Mucosa of stomach (tissue), 1 donor: Measurements from ENCODE around the gene ADAMTS9.

Source experiments
- H3K27me3 ChIP-seq: one replicate; pipeline ENCODE4 v1.7.0; 2013; ENCODE audit warnings: mild to moderate bottlenecking, low read length; ENCODE audit not compliant: control insufficient read depth, insufficient read depth
- H3K36me3 ChIP-seq: one replicate; pipeline ENCODE4 v1.7.0; 2013; ENCODE audit warnings: low read length; ENCODE audit not compliant: control insufficient read depth, insufficient read depth
- H3K4me1 ChIP-seq: one replicate; pipeline ENCODE4 v1.7.0; 2013; ENCODE audit warnings: mild to moderate bottlenecking, low read length; ENCODE audit not compliant: control insufficient read depth, insufficient read depth
- H3K4me3 ChIP-seq: one replicate; pipeline ENCODE4 v1.7.0; 2013; ENCODE audit warnings: low read length
- H3K9ac ChIP-seq: one replicate; pipeline ENCODE4 v1.7.0; 2013; ENCODE audit warnings: mild to moderate bottlenecking, low read length, moderate library complexity
- H3K9me3 ChIP-seq: one replicate; pipeline ENCODE4 v1.7.0; 2013; ENCODE audit warnings: mild to moderate bottlenecking, low read length, moderate library complexity; ENCODE audit not compliant: control insufficient read depth
- donor health status: Pancreatic carcinoma.

Gene ADAMTS9

DNA sequence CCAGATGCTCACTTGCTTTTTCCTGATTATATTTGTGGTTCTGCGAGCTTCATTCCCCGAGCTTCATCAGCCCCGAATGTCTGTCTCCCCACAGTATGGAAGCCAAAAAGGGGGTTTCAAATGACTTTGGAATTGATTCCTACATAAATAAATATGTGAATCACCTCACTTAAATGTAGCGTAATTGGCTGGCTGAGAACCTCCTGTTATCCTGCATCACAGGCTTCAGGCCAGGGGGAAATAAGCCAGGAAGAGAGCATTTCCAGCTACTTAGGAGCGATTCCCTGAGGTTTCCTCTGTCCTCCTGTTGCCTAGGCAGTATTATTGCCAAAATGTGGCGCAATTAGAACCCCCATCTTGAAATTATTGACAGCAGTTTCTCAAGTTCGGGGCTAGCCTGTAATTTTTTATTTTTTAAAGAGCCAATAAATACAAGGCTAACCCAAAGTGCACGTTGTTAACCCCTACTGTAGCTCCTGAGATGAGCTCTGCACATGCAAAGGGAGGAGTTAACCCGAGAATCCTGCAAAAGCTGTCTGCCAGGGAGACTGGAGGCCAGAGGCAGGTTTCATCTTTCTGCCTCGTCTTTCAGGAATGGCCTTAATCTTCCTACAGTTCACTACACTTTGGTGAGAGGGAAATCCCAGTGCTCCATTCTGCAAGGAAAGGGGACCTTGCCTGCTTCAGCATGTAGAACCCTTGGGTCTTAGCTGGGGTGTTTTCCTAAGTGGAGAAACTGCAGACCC, 148.2 kb downstream of the ADAMTS9 start:
- no peaks in the 10 kb centered on the region for H3K27me3 ChIP-seq
- H3K9ac ChIP-seq = no peak overlapping the region
- H3K4me3 ChIP-seq = no peak overlapping the region
- H3K36me3 ChIP-seq = no peaks in the 10 kb centered on the region
- no peaks in the 10 kb centered on the region for H3K9me3 ChIP-seq
- H3K4me1 ChIP-seq = no peaks in the 10 kb centered on the region

GRCh38 chr3:64536166-64536565, 151.6 kb downstream of the ADAMTS9 start:
- Histone ChIP-seq H3K4me3 (no peak overlapping the region), H3K36me3 (no peaks in the 10 kb centered on the region), H3K27me3 (no peaks in the 10 kb centered on the region), H3K9me3 (no peaks in the 10 kb centered on the region), H3K4me1 (no peaks in the 10 kb centered on the region), H3K9ac (no peak overlapping the region)

- Histone ChIP-seq H3K4me3 (no peak overlapping the region), H3K36me3 (no peaks in the 10 kb centered on the region), H3K9me3 (no peaks in the 10 kb centered on the region), H3K27me3 (no peaks in the 10 kb centered on the region), H3K4me1 (no peaks in the 10 kb centered on the region), H3K9ac (no peak overlapping the region)
These were observed 154.0 kb downstream of the ADAMTS9 start for GRCh38 chr3:64533617-64534317.

- no peak overlapping the region for H3K9ac ChIP-seq
- H3K36me3 ChIP-seq = no peaks in the 10 kb centered on the region
- no peaks in the 10 kb centered on the region for H3K4me1 ChIP-seq
- H3K27me3 ChIP-seq = no peaks in the 10 kb centered on the region
- H3K9me3 ChIP-seq = no peaks in the 10 kb centered on the region
- H3K4me3 ChIP-seq = no peak overlapping the region
These were observed 157.3 kb downstream of the ADAMTS9 start for GRCh38 chr3:64530434-64531049.

GRCh38 chr3:64523324-64523723, 164.5 kb downstream of the ADAMTS9 start:
- Histone ChIP-seq H3K9ac (no peak overlapping the region), H3K4me3 (no peak overlapping the region), H3K4me1 (no peaks in the 10 kb centered on the region), H3K27me3 (no peaks in the 10 kb centered on the region), H3K9me3 (no peaks in the 10 kb centered on the region), H3K36me3 (no peaks in the 10 kb centered on the region)

DNA sequence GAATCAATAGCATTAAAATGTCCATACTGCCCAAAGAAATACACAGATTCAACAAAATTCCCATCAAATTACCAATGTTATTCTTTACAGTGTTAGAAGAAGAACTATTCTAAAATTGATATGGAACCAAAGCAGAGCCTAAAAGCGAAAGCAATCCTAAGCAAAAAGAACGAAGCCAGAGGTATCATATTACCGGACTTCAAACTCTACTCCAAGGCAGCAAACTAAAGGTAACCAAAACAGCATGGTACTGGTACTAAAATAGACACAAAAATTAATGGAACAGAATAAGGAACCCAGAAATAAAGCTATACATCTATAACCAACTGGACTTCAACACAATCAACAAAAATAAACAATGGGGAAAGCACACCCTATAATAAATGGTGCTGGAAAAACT, 167.5 kb downstream of the ADAMTS9 start:
- H3K27me3 ChIP-seq = no peaks in the 10 kb centered on the region
- no peak overlapping the region for H3K9ac ChIP-seq
- H3K4me3 ChIP-seq = no peak overlapping the region
- H3K9me3 ChIP-seq = no peaks in the 10 kb centered on the region
- H3K4me1 ChIP-seq = no peaks in the 10 kb centered on the region
- H3K36me3 ChIP-seq = no peaks in the 10 kb centered on the region

DNA sequence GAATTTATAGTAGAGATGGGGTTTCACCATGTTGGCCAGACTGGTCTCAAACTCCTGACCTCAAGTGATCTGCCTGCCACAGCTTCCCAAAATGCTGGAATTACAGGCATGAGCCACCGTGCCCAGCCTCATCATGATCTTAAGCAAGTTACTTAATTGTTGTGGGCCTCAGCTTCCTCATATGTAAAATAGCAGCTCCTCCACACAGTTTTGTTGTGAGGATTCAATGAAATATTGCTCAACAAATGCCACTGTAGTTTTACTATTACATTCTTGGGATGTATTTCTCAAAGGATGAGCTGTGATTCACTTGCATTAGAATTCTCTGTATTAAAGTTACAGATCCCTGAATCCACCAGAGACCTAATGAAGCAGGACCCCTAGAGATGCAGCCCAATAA, 168.8 kb downstream of the ADAMTS9 start:
- no peaks in the 10 kb centered on the region for H3K36me3 ChIP-seq
- no peak overlapping the region for H3K4me3 ChIP-seq
- no peak overlapping the region for H3K9ac ChIP-seq
- H3K9me3 ChIP-seq = no peaks in the 10 kb centered on the region
- no peaks in the 10 kb centered on the region for H3K27me3 ChIP-seq
- no peaks in the 10 kb centered on the region for H3K4me1 ChIP-seq

DNA sequence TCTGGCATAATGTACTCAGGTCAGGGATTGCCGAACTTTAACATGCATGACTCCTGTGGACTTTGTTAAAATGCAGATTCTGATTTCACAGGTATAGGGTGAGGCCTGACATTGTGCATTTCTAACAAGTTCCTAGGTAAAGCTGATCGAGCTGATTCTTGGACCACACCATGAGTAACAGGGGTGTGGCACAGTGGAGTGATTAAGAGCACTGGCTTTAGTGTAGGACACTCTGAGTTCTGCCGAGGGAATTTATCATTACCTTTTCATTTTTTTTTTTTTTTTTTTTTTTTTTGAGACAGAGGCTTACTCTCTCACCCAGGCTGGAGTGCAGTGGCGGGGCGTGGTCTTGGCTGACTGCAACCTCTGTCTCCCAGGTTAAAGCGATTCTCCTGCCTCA, 169.3 kb downstream of the ADAMTS9 start:
- H3K4me1 ChIP-seq = no peaks in the 10 kb centered on the region
- H3K36me3 ChIP-seq = no peaks in the 10 kb centered on the region
- H3K9ac ChIP-seq = no peak overlapping the region
- H3K27me3 ChIP-seq = no peaks in the 10 kb centered on the region
- H3K4me3 ChIP-seq = no peak overlapping the region
- no peaks in the 10 kb centered on the region for H3K9me3 ChIP-seq

DNA sequence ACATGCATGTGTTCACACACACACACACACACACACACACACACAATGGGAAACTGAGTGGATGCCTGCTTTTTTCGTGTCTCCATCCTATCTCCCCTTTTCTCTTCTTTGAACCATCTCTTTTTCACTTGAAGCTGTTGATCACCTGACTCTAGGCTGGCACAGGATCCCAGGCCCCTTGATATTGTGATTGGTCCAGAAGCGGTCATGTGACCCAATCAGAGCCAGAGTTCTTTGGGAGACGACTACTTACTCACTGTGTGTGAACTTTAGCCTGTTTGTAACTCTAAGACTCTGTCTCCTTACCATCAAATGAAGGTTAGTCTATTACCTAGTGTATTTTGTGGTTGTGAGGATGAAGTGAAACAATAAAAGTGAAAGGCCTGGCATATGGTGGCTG, 172.9 kb downstream of the ADAMTS9 start:
- H3K27me3 ChIP-seq = no peaks in the 10 kb centered on the region
- no peak overlapping the region for H3K9ac ChIP-seq
- no peak overlapping the region for H3K4me3 ChIP-seq
- H3K36me3 ChIP-seq = no peaks in the 10 kb centered on the region
- no peaks in the 10 kb centered on the region for H3K9me3 ChIP-seq
- H3K4me1 ChIP-seq = no peaks in the 10 kb centered on the region

GRCh38 chr3:64509206-64509605, 178.6 kb downstream of the ADAMTS9 start:
- H3K4me1 ChIP-seq = no peaks in the 10 kb centered on the region
- H3K9me3 ChIP-seq = no peaks in the 10 kb centered on the region
- no peak overlapping the region for H3K9ac ChIP-seq
- no peaks in the 10 kb centered on the region for H3K36me3 ChIP-seq
- H3K27me3 ChIP-seq = no peaks in the 10 kb centered on the region
- no peak overlapping the region for H3K4me3 ChIP-seq

GRCh38 chr3:64508140-64508539, 179.7 kb downstream of the ADAMTS9 start:
- Histone ChIP-seq H3K9me3 (no peaks in the 10 kb centered on the region), H3K4me1 (no peaks in the 10 kb centered on the region), H3K4me3 (no peak overlapping the region), H3K27me3 (no peaks in the 10 kb centered on the region), H3K9ac (no peak overlapping the region), H3K36me3 (no peaks in the 10 kb centered on the region)

DNA sequence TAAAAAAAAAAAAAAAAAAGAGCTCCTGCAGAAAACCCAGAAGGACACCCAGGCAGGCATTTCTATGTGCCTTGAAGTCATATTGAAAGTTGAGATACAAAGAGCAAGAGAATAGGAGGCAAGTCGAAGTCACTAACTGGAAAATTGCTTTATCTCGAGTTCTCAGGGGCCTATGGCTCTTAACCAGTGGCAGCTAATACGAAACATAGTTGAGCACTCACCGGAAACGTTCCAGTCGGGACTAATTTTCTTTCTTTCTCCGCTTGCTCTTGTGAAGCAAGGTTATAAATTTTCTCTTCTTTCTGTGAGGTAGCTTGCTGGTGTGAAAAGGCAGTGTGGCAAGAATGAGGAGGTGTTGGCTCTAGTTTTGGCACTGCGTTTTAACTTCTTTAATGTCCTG, 181.5 kb downstream of the ADAMTS9 start:
- H3K36me3 ChIP-seq = no peaks in the 10 kb centered on the region
- H3K27me3 ChIP-seq = no peaks in the 10 kb centered on the region
- no peaks in the 10 kb centered on the region for H3K9me3 ChIP-seq
- H3K4me3 ChIP-seq = no peak overlapping the region
- H3K9ac ChIP-seq = no peak overlapping the region
- H3K4me1 ChIP-seq = no peaks in the 10 kb centered on the region
